Measurements from ENCODE around the gene SH2D4B.
A peak's percentile ranks its signal among the peaks of the same experiment; 100 is the strongest.

The SH2D4B gene

DNA sequence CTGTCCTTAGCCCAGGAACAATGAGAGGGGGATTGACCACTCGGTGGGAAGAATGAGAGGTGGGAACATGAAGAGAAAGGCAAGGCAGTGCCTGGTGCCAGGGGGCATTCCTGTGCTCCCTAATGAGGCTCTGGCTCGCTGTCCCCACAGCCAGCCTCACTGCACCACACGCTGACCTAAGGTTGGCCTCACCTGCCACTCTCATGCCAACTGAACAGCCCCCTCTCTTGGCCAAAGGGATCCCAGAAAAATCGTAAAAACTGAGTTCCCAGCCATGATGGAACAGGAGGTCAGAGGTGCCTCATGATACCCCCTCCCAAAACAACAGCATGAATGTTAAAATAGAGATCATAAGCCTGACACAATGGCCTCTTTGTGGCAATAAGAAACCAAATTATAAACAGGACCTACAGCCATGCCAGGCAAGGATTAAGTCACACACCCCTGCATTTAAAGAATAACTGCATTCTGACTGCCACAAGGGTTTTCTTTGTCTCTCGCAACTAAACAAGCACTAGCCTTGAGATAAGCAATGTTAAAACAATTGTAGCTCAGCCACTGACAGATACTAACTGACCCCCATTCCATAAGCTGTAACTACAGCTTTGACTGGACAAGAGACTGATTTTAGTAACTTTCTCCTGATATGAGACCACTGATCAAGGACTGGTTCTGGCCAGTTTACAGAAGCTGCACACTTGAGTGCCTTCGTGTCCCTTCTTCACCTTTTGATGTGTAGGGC is 149.2 kb downstream of the SH2D4B start:
- DNase-seq (ENCODE audit: low read depth): peak; percentile 25
- TF ChIP-seq, protein P1, sequence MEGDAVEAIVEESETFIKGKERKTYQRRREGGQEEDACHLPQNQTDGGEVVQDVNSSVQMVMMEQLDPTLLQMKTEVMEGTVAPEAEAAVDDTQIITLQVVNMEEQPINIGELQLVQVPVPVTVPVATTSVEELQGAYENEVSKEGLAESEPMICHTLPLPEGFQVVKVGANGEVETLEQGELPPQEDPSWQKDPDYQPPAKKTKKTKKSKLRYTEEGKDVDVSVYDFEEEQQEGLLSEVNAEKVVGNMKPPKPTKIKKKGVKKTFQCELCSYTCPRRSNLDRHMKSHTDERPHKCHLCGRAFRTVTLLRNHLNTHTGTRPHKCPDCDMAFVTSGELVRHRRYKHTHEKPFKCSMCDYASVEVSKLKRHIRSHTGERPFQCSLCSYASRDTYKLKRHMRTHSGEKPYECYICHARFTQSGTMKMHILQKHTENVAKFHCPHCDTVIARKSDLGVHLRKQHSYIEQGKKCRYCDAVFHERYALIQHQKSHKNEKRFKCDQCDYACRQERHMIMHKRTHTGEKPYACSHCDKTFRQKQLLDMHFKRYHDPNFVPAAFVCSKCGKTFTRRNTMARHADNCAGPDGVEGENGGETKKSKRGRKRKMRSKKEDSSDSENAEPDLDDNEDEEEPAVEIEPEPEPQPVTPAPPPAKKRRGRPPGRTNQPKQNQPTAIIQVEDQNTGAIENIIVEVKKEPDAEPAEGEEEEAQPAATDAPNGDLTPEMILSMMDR (IDR thresholded peaks at IDR 0.05; ENCODE audit: insufficient read depth, low read depth, low read length, missing control alignments): no peak

GRCh38 chr10:80687476-80687789 is 149.7 kb downstream of the SH2D4B start:
- DNase-seq (ENCODE audit: low read depth): no peak
- H3K4me3 ChIP-seq (ENCODE audit: low read depth, low read length): no peak overlapping the region
- TF ChIP-seq, protein P1 (IDR thresholded peaks at IDR 0.05; ENCODE audit: insufficient read depth, low read depth, low read length, missing control alignments): no peak

More for the DNA sequence above, 149.2 kb downstream of the SH2D4B start:
- H3K4me3 ChIP-seq (ENCODE audit: low read depth, low read length): no peak overlapping the region

DNA sequence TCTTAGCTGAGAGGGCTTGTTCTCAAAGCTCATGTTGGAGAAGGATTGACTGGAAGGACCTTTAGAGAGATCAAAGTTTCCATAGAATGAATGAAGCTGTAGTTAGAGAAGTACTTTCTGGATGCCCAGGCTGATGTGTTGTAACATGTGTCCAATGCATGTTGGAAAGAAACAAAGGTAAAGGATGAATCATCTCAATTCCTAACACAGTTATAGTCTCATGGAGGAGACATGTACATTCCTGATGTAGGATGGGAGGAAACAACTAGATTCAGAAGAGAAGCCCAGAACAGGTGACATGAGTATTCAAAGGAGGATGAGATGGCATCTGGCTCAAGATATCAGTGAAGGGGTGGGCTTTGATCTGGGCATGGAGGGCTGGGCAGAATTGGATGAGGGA is 152.7 kb downstream of the SH2D4B start:
- TF ChIP-seq, protein P1 (IDR thresholded peaks at IDR 0.05; ENCODE audit: insufficient read depth, low read depth, low read length, missing control alignments): no peak
- no peak overlapping the region for H3K4me3 ChIP-seq (ENCODE audit: low read depth, low read length)
- DNase-seq (ENCODE audit: low read depth): no peak

DNA sequence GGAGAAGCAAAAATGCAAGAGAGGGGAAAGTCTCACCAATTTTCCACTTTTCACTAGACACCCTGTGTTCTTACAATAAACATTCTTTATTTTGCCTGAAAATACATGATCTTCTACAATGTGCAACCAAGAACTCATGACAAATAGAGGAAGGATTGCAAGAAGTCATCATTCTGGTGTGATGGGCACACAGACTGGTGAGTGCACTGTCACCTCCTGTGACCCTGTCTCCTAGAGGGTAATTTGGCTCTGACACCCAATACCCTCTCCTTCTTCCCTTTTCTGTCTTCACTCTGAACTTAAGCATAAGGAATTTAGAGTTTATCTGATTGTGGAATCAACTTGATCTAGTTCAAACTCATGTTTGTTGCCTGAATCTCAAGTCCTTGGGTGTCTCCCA is 153.7 kb downstream of the SH2D4B start:
- TF ChIP-seq, protein P1 (IDR thresholded peaks at IDR 0.05; ENCODE audit: insufficient read depth, low read depth, low read length, missing control alignments): no peak
- DNase-seq (ENCODE audit: low read depth): no peak
- H3K4me3 ChIP-seq (ENCODE audit: low read depth, low read length): no peak overlapping the region

DNA sequence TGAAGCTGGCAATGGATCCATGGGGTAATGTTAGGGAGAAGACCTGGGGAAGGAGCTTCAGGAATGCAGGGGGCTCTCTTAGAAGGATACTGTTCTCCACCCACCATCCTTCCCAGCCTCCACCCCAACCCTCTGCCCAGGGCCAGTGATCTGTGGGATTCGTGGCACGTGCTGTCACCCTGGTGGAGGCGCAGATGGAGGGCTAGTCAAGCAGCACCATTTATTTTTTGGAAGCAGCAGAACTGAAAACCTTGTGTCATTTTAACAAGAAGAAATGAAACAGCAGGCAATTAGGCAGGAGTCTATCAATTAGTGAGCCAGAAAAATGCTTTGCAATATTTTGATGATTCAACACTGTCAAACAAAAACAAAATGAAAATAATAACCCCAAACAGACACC is 155.9 kb downstream of the SH2D4B start:
- TF ChIP-seq, protein P1 (IDR thresholded peaks at IDR 0.05; ENCODE audit: insufficient read depth, low read depth, low read length, missing control alignments): no peak
- no peak for DNase-seq (ENCODE audit: low read depth)
- no peak overlapping the region for H3K4me3 ChIP-seq (ENCODE audit: low read depth, low read length)

DNA sequence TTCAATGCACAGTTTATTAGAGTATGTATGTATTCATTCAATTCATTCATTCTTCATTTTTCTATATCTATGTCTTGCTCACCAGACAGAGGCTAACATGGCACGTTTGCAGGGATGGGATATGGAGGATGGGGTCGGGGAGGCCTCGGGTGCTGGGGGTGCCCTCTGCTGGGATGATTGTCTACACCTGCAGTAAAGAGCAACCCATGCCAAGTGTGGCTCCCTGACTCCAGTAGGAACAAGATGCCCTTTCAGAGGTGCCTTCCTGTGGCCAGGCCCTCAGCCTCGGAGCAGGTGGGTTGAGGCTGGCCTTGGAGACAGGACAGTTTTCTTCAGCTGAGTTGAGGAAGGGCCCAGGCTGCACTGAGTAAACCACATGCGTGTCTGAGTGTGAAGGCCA is 157.2 kb downstream of the SH2D4B start:
- no peak for DNase-seq (ENCODE audit: low read depth)
- TF ChIP-seq, protein P1 (IDR thresholded peaks at IDR 0.05; ENCODE audit: insufficient read depth, low read depth, low read length, missing control alignments): no peak
- no peak overlapping the region for H3K4me3 ChIP-seq (ENCODE audit: low read depth, low read length)

Data from GM12865 (cell line).